Lower leg skin (tissue), 4 donors: ENCODE results near the gene UCHL1. TPM values are rescaled to one million over a fixed set of nuclear protein-coding genes. Genes with fewer than 3 reads are reported as not detected.

ENCODE experiments used
- DNase-seq, 2 donors: peaks; one replicate each; pipeline ENCODE4 v3.0.0-alpha.2; 2019; ENCODE audit warnings: low spot score in 2 of 2
- H3K4me3 ChIP-seq: fragments of 200-600 bp; sonication (generic); 2 replicates; pipeline ENCODE4 v1.5.1; 2017; ENCODE audit warnings: mild to moderate bottlenecking, low read depth; ENCODE audit not compliant: poor library complexity, severe bottlenecking
- CTCF ChIP-seq, 3 donors: fragments of 450-650 bp; IDR thresholded peaks; one replicate each; pipeline ENCODE4 v1.5.1; 2016; ENCODE audit warnings: antibody characterized with exemption in 3 of 3, mild to moderate bottlenecking in 3 of 3, moderate library complexity in 2 of 3
- POLR2A ChIP-seq, 2 donors: fragments of 450-650 bp; IDR thresholded peaks; one replicate each; pipeline ENCODE4 v1.6.1; 2016 to 2017; ENCODE audit warnings: antibody characterized with exemption in 2 of 2, mild to moderate bottlenecking in 1 of 2, moderate library complexity in 1 of 2
- WGBS, 2 donors: methylation state at CpG; one replicate each; pipeline ENCODE4 v1.1.5; 2018; 5-methylcytosine and 5-hydroxymethylcytosine counted together
- intact Hi-C: fragments of 100-400 bp; cut with DNase I; formaldehyde crosslinking; loops from one replicate; pipeline ENCODE4 v1.15.0; 2023; ENCODE audit warnings: low total_unique reads
- total RNA-seq, 4 donors: library from RNA; depleted of rRNA; stranded (reverse); fragments of >200 nt; gene quantifications; one replicate each; pipeline ENCODE4 v1.1.0, GENCODE V29; 2016

UCHL1 gene
- total RNA-seq, 4 donors from 2014 or later, result 2.2 to 8.3 (median 5.1) TPM

- no peak for DNase-seq
- WGBS, 2 donors, result 13 to 23% methylated on average over 8 of the region's 8 CpGs
- H3K4me3 ChIP-seq, result peak overlapping the region; percentile 46
- no peak for TF ChIP-seq CTCF (IDR thresholded peaks at IDR 0.05)
- intact Hi-C loops, result no loop called here
Measured at GRCh38 chr4:41215969-41216293, 40.8 kb upstream of the UCHL1 start.

- peak; percentile 37 to 93 for DNase-seq
- 2% methylated on average over 12 to 40 of the region's 59 CpGs for WGBS, 2 donors
- H3K4me3 ChIP-seq, result peak overlapping the region; percentile 46
- intact Hi-C loops, result no loop called here
- TF ChIP-seq CTCF (IDR thresholded peaks at IDR 0.05), result no peak
- TF ChIP-seq POLR2A (IDR thresholded peaks at IDR 0.05), result no peak
Measured at GRCh38 chr4:41216294-41217019, 40.3 kb upstream of the UCHL1 start.

GRCh38 chr4:41217020-41217333 lies 39.8 kb upstream of the UCHL1 start:
- intact Hi-C loops, result no loop called here
- no peak for TF ChIP-seq CTCF (IDR thresholded peaks at IDR 0.05)
- TF ChIP-seq POLR2A (IDR thresholded peaks at IDR 0.05), result no peak
- WGBS, 2 donors, result 9 to 12% methylated on average over 2 of the region's 2 CpGs
- H3K4me3 ChIP-seq, result no peak overlapping the region
- no peak for DNase-seq

DNA sequence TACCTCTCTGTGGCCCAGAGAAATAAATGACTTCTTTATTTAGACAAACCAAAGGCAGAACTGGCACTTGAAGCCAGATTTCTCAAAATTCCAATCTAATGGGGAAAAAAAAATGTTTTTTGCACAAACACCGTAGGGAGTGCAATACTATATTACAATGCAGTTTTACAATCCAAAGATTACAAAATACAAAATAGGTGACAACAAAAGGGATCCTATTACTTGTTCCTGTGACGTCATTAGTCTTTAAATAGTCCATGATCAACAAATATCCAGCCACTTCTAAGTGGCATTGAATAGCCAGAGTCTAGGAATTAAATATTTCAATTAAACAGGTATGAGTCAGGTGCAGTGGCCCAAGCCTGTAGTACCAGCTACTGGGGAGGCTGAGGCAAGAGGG lies 39.4 kb upstream of the UCHL1 start:
- intact Hi-C loops, result no loop called here
- WGBS, 2 donors, result 76 to 82% methylated on average over 2 of the region's 2 CpGs

DNA sequence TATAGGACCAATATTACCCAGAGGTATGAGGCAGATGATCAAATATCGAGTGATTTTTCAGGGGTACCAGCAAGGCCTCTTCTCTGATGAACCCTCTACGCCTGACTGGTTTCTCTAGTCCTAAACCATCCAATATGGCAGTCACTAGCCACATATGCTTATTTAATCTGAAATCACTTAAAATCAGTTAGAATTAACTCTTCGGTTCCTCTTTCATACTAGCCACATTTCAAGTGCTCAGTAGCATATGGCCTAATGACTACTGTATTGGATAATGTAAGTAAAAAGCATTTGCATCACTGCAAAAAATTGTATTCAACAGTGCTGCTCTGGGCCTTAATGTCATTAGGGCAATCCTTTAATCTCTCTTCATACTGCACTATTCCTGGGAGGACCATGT lies 38.0 kb upstream of the UCHL1 start:
- no peak for TF ChIP-seq CTCF (IDR thresholded peaks at IDR 0.05)
- TF ChIP-seq POLR2A (IDR thresholded peaks at IDR 0.05), result no peak
- intact Hi-C loops, result no loop called here
- WGBS, 2 donors, result 96 to 97% methylated on average over 3 of the region's 3 CpGs

More for the DNA sequence above, 39.4 kb upstream of the UCHL1 start:
- no peak overlapping the region for H3K4me3 ChIP-seq
- TF ChIP-seq POLR2A (IDR thresholded peaks at IDR 0.05) (no peak), CTCF (IDR thresholded peaks at IDR 0.05) (no peak)
- no peak for DNase-seq

DNA sequence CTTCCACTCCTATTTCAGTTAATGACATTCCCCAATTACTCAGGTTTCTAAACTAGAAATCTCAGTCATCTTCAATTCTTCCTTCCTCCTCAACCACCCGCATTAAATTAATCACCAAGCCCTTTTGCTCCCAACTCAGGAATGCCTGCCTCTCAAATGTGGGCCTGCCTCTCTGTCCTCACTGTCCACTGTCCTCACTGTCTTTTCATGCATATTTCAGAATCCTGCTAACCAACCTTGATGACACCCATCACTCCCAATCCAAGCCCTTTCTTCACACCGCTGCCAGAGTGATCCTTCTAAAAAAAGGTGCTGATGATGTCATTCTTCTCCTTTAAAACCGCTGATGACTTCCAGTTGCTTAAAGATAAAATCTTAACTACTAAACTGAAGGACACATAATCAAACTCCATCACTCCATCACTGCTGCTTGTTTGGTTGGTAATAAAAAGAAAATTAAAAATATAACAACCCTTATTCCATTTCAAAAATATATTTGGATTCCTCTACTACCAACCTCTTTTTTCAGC lies 37.2 kb upstream of the UCHL1 start:
- WGBS, 2 donors, result 67 to 71% methylated on average over 3 of the region's 3 CpGs
- DNase-seq, result no peak
- intact Hi-C loops, result no loop called here
- TF ChIP-seq POLR2A (IDR thresholded peaks at IDR 0.05), result no peak
- no peak overlapping the region for H3K4me3 ChIP-seq

More for the DNA sequence above, 38.0 kb upstream of the UCHL1 start:
- H3K4me3 ChIP-seq, result no peak overlapping the region
- no peak for DNase-seq
